Measurements from ENCODE around the gene CADPS2.

DNA sequence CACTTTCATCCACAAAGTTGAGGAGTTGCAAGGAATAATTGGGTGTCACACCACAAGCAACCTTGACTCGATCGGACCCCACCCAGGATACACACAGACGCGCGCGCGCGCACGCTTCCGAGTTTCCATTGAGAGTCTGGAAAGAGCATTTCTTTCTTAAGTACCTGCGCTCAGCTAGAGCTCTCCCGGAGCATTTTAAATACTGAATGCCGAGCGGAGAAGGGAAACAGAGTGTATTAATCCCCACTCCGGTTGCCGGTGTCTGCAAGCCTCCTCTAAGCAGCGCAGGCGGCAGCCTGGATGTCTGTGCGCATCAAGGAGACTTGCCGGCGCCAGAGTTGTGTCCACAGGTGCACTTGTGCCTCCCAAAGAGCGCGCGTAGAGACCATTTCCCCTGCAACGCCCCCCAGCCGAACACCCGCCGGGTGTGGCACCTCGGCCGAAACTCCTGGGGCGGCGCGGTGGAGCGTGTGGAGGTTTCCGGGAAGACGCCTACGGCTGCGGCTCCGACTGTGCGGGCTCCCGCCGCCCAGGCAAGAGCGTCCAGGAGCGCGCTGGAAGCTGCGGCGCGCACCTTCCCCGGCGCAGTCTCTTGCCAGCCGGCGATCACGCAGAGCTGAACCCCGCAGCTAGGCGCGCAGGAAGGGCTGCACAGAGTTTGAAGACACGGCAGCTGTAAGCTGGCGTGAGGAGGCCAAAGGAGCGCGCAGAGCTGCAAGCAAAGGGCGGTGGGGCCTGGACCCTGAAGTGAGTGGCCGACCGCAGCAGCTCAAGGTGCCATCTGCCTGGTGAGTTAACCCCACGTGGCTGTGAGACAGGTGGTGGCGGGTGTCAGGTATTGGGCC lies 580.6 kb downstream of the CADPS2 start:
- TF ChIP-seq, protein P1, sequence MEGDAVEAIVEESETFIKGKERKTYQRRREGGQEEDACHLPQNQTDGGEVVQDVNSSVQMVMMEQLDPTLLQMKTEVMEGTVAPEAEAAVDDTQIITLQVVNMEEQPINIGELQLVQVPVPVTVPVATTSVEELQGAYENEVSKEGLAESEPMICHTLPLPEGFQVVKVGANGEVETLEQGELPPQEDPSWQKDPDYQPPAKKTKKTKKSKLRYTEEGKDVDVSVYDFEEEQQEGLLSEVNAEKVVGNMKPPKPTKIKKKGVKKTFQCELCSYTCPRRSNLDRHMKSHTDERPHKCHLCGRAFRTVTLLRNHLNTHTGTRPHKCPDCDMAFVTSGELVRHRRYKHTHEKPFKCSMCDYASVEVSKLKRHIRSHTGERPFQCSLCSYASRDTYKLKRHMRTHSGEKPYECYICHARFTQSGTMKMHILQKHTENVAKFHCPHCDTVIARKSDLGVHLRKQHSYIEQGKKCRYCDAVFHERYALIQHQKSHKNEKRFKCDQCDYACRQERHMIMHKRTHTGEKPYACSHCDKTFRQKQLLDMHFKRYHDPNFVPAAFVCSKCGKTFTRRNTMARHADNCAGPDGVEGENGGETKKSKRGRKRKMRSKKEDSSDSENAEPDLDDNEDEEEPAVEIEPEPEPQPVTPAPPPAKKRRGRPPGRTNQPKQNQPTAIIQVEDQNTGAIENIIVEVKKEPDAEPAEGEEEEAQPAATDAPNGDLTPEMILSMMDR (IDR thresholded peaks at IDR 0.05) = no peak
- no peak for TF ChIP-seq EP300 (IDR thresholded peaks at IDR 0.05)
